ENCODE data around the gene MCM10.

- TF ChIP-seq, protein P1, sequence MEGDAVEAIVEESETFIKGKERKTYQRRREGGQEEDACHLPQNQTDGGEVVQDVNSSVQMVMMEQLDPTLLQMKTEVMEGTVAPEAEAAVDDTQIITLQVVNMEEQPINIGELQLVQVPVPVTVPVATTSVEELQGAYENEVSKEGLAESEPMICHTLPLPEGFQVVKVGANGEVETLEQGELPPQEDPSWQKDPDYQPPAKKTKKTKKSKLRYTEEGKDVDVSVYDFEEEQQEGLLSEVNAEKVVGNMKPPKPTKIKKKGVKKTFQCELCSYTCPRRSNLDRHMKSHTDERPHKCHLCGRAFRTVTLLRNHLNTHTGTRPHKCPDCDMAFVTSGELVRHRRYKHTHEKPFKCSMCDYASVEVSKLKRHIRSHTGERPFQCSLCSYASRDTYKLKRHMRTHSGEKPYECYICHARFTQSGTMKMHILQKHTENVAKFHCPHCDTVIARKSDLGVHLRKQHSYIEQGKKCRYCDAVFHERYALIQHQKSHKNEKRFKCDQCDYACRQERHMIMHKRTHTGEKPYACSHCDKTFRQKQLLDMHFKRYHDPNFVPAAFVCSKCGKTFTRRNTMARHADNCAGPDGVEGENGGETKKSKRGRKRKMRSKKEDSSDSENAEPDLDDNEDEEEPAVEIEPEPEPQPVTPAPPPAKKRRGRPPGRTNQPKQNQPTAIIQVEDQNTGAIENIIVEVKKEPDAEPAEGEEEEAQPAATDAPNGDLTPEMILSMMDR (conservative IDR thresholded peaks at IDR 0.05), result no peak
- TF ChIP-seq EZH2 (IDR thresholded peaks at IDR 0.05; ENCODE audit: low read depth), result no peak
Measured at GRCh38 chr10:13168781-13169180, 7.4 kb downstream of the MCM10 start.
